ENCODE results near the gene CST4.
"Not testable (repeated sequence)": the region's sequence is repeated elsewhere in the genome, so short reads cannot be mapped to it uniquely, and the experiment has no call there.

DNA sequence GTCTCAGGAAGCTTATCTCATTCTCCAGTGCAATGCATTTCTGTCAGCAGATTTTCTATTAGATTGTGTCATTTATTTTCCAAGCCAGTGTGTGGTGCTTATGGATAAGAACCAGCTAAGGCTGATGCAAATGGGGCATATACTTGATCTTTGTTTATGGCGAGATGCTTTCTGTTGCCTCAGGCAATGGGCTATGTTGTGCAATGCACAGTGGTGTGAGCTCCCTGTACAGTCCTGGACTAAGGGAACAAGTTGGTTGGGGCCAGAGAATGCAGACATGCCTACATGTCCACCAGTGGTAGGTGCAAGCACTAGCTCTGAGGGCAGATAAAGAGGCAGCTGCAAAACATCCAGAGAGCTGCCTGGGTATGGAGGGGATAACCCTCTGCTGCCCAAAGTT, 45.6 kb upstream of the CST4 start:
- TF ChIP-seq EZH2phosphoT487, EZH2 (IDR thresholded peaks at IDR 0.05): not testable (repeated sequence)
- TF ChIP-seq, protein P1, sequence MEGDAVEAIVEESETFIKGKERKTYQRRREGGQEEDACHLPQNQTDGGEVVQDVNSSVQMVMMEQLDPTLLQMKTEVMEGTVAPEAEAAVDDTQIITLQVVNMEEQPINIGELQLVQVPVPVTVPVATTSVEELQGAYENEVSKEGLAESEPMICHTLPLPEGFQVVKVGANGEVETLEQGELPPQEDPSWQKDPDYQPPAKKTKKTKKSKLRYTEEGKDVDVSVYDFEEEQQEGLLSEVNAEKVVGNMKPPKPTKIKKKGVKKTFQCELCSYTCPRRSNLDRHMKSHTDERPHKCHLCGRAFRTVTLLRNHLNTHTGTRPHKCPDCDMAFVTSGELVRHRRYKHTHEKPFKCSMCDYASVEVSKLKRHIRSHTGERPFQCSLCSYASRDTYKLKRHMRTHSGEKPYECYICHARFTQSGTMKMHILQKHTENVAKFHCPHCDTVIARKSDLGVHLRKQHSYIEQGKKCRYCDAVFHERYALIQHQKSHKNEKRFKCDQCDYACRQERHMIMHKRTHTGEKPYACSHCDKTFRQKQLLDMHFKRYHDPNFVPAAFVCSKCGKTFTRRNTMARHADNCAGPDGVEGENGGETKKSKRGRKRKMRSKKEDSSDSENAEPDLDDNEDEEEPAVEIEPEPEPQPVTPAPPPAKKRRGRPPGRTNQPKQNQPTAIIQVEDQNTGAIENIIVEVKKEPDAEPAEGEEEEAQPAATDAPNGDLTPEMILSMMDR (IDR thresholded peaks at IDR 0.05) = not testable (repeated sequence)

All from neural progenitor cell (in vitro differentiated cells).